ENCODE measurements around the gene PNMA8C.

Gene PNMA8C

DNA sequence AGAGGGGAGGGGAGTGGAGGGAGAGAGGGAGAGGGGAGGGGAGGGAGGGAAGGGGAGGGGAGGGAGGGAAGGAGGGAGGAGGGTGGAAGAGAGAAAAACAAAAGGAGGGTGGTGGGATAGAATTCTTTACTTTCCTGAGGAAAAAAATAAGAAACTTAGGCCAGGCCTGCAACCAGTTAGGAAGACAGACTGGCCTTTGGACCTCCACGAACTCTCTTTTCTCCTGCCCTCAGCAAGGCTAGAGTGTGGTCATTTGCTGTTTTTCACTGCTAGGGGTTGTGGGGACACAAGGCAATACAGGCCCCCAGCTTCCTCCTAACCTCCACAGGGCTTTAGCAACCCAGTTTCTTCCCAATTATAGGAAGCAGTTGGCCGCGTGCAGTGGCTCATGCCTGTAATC is 19.5 kb downstream of the PNMA8C start:
- DNase-seq (ENCODE audit: low read depth, low spot score) = no peak
- in situ Hi-C loops (cut with HindIII; ENCODE audit: low sequenced_read_pairs) = no loop called here
- TF ChIP-seq, protein P1, sequence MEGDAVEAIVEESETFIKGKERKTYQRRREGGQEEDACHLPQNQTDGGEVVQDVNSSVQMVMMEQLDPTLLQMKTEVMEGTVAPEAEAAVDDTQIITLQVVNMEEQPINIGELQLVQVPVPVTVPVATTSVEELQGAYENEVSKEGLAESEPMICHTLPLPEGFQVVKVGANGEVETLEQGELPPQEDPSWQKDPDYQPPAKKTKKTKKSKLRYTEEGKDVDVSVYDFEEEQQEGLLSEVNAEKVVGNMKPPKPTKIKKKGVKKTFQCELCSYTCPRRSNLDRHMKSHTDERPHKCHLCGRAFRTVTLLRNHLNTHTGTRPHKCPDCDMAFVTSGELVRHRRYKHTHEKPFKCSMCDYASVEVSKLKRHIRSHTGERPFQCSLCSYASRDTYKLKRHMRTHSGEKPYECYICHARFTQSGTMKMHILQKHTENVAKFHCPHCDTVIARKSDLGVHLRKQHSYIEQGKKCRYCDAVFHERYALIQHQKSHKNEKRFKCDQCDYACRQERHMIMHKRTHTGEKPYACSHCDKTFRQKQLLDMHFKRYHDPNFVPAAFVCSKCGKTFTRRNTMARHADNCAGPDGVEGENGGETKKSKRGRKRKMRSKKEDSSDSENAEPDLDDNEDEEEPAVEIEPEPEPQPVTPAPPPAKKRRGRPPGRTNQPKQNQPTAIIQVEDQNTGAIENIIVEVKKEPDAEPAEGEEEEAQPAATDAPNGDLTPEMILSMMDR (IDR thresholded peaks at IDR 0.05; ENCODE audit: low read depth, low read length) = no peak
- H3K4me3 ChIP-seq (ENCODE audit: low read depth, low read length) = no peak overlapping the region

DNA sequence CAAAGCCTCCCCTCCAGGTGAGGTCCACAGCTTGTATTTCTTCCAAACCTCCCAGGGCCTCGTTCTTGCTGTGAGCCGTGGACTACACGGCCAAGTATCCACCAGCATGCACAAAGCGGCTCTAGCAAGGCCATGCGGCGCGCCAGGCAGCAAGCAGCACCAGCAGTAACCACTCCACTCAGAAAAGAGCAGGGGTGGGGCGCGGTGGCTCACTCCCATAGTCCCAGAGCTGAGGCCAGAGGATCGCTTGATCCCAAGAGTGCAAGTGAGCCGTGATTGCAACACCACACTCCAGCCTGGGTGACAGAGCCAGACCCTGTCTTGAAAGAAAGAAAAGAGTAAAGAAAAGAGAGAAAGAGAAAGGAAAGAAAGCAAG is 20.1 kb downstream of the PNMA8C start:
- DNase-seq (ENCODE audit: low read depth, low spot score) = peak; percentile 16
- in situ Hi-C loops (cut with HindIII; ENCODE audit: low sequenced_read_pairs) = no loop called here
- TF ChIP-seq, protein P1 (IDR thresholded peaks at IDR 0.05; ENCODE audit: low read depth, low read length) = no peak
- H3K4me3 ChIP-seq (ENCODE audit: low read depth, low read length) = no peak overlapping the region

DNA sequence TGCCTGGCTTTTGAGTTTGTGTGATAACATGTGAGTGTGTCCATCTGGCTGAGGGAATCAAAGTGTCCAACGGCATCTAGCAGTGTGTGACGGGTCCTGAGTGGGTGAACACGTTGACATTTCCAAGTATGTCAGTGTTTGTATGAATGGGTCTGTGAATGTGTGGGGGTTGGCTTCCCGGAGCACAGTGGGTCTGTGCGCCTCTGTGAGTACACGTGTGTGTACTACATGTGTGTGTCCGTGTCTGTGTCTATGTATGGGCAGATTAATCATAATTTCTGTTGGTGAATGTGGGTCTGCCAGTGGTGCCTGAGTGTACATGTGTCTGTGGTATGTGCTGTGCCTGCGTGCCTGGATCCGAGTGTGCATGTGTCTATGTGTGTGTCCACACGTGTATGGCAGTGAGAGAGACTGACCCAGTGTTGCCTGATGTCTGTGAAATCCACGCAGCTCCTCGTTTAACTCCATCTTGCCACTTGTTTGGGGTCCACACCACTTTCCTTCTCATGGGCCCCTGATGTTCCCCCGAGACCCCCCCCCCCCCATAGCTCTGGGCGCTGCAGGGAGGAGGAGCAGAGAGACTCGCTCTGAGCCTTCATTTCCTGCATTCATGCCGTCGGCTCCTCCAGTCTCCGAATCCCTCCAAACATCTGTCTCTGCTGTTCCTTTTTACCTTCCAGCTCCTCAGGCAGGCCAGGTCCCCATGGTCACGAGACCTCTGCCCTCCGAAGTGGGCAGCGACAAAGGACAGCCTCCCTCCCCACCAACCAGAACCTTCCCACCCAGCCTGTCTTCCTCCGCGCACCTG is 20.7 kb downstream of the PNMA8C start:
- TF ChIP-seq, protein P1 (IDR thresholded peaks at IDR 0.05; ENCODE audit: low read depth, low read length) = no peak
- no peak overlapping the region for H3K4me3 ChIP-seq (ENCODE audit: low read depth, low read length)
- DNase-seq (ENCODE audit: low read depth, low spot score) = no peak
- in situ Hi-C loops (cut with HindIII; ENCODE audit: low sequenced_read_pairs) = no loop called here

DNA sequence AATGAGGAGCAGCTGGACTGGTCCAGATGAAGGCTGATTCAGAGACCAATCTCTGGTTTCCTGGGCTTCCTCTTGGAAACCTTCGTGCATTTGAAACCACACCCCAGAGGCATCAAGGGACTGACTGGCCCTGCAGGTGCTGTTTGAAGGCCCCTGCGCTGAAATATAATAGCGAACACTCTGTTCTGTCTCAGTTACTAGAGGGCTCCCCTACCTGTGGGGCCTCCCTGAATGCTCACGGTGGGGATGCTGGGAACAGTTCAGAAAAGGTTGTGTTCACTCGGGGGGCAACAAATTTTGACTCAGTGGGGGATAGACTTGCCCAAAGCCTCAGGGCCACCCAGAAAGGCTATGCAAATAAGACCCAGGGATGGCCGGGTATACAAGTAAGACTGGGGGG is 21.8 kb downstream of the PNMA8C start:
- DNase-seq (ENCODE audit: low read depth, low spot score) = no peak
- TF ChIP-seq, protein P1 (IDR thresholded peaks at IDR 0.05; ENCODE audit: low read depth, low read length) = no peak
- no peak overlapping the region for H3K4me3 ChIP-seq (ENCODE audit: low read depth, low read length)
- in situ Hi-C loops (cut with HindIII; ENCODE audit: low sequenced_read_pairs) = no loop called here

DNA sequence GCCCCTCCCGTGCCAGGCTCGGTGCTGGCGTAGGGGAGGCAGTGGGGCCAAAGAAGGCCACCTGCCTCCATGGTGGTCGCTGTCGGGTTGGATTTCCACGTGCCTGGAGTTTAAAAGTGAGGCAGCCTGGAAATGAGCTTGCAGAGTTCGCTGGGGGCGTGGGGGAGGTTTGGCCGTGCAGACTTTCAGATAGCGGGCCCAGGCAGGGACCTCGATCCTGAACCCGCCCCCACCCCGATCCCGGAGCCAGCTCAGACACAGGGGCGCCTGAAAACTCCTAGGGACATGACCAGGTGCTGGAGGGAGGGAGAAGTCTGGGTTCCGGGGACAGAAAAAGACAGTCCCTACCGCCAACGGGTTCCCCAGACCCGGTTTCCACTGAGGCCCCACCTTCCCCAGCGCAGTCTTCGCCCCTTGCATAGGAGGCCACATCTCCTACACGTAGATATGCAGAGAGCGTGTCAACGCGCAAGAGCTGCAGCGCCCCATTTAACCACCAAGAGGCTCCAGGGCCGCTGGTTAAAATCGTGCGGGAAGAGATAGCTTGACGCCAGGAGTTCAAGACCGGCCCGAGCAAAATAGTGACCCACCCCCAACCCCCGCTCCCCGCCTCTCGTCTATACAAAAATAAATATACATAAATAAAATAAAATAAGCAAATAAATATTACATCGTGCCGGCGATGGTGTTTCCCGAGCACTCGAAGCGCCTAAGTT is 23.8 kb downstream of the PNMA8C start:
- TF ChIP-seq, protein P1 (IDR thresholded peaks at IDR 0.05; ENCODE audit: low read depth, low read length) = peak; percentile 25
- in situ Hi-C loops (cut with HindIII; ENCODE audit: low sequenced_read_pairs) = no loop called here
- no peak overlapping the region for H3K4me3 ChIP-seq (ENCODE audit: low read depth, low read length)
- no peak for DNase-seq (ENCODE audit: low read depth, low spot score)

DNA sequence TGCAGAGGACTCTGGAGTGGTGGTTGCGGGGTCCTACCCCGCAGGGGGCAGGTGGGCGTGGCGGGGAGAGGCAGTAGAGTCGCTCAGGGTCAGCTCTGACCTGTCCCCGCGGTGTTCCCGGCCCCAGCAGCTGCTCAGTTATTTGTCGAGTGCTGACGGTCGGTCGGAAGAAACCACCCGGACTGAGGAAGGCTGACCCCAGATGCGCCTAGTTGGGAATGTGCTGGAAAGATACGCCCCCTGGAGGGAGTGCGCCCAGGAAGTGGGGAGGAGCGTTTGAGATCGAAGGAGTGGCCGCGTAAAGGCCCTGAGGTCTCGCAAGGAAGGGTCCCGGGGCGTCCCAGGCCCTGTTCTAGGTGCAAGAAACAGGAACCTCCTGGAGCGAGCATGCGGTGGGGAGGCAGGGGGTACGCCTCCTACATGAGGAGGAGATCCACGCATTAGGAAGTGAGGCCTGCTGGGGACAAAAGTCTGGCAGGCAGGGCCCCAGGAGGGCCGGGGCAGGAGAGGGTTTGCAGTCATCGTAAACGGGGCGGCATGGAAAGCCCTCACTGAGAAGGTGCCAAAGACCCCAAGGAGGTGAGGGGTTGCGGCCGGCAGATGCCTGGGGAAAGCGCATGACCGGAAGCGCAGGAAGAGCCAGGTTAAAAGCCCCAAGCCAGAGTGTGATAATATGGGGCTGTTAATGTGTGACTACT is 24.5 kb downstream of the PNMA8C start:
- peak overlapping the region; percentile 22 for H3K4me3 ChIP-seq (ENCODE audit: low read depth, low read length)
- in situ Hi-C loops (cut with HindIII; ENCODE audit: low sequenced_read_pairs) = no loop called here
- DNase-seq (ENCODE audit: low read depth, low spot score) = peak; percentile 34
- TF ChIP-seq, protein P1 (IDR thresholded peaks at IDR 0.05; ENCODE audit: low read depth, low read length) = peak; percentile 41
